Stimulated activated CD4-positive, alpha-beta T cell treated with anti-CD3 and anti-CD28 coated beads, Interleukin-12 subunit alpha, Interleukin-12 subunit beta, amount 100 ng/mL, for 24 hours (primary cell): ENCODE data around the gene TMEM184A.

Source experiments
- DNase-seq, 2 experiments: peaks; one replicate each; pipeline ENCODE4 v3.0.0-alpha.2; 2020; ENCODE audit warnings: low read depth in 2 of 2

TMEM184A gene

GRCh38 chr7:1501487-1502270 is 54.3 kb downstream of the TMEM184A start:
- no peak for DNase-seq

GRCh38 chr7:1500064-1500807 is 55.8 kb downstream of the TMEM184A start:
- no peak for DNase-seq

- DNase-seq, result no peak
These were observed 56.5 kb downstream of the TMEM184A start for GRCh38 chr7:1499367-1500029.

- DNase-seq, result no peak
These were observed 57.4 kb downstream of the TMEM184A start for GRCh38 chr7:1498370-1499305.

DNA sequence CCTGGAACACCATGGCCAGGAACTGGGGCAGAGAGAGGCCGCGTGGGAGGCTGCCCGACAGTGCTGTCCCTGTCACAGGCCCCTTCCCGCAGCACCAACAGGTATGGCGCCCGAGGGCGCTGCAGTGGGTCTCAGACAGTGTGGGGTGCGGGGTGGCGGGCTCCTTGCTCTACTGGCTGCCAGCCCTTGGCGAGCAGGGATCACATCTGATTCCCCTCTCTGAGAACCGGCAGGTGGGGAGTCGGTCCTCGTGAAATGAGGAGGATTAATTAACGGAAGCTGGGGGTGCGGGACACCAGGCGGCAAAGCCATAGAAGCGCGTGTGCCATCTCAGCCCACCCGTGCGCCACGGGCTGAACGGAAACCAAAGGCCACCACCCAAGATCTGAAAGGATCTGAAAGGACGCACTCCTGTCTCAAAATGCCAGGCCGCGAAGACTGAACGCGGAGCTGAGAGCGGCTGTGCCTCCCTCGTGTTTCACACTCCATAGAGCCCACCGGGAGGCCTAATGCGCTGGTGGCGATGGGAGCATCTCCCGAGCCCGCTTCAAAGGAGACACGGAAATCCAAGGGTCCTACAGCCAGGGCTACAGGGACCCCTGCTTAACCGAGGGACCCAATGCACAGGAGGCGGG is 58.6 kb downstream of the TMEM184A start:
- DNase-seq, result no peak

GRCh38 chr7:1496531-1497292 is 59.3 kb downstream of the TMEM184A start:
- no peak for DNase-seq

GRCh38 chr7:1495564-1496242 is 60.3 kb downstream of the TMEM184A start:
- DNase-seq, result no peak

DNA sequence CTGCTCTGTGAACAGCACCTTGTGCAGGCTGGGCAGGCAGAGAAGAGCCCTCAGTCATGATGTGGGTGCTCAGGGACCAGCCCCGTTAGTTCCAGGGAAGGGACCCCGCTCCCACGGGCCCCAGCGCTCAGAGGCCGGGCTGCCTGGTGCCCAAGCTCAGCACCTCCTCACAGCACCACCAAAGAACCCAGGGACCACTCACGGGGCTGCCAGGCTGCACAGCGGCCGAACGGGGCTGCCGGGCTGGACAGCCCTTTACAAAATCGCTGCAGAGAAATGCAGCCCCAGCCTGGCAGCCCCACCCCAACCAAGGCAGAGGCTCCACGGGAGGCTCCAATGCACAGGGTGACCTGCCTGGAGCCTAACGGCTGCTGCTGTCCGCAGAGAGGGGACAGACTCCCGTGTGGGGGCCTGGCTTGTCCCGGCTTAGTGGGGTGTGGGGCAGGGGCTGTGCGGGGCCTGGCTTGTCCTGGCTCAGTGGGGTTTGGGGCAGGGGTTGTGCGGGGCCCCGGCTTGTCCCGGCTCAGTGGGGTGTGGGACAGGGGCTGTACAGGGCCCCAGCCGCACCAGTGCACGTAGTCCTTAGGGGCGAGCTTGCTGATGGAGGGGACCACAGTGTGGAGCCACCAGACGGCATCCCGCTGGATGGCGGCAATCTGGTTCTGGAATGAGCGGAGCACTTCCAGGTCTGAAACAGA is 61.0 kb downstream of the TMEM184A start:
- no peak for DNase-seq

DNA sequence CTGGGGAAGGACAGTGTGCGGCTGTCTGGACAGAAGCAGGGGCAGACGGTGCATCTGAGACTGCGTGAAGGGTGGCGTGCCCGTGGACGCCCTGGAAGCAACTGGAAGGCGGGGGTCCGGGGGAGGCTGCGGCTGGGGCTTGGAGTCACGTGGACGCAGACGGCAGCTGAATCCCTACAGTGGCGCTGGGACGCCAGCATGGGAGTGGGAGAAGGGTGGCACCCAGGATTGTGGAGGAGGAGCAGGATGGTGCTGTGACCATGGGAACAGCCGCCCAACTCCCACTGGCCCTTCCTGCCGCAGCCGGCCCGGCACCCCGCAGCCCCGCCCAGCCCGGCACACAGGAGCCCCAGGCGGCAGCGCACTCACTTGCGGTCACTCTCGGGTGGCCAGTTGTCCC is 61.6 kb downstream of the TMEM184A start:
- no peak for DNase-seq

- no peak for DNase-seq
These were observed 62.4 kb downstream of the TMEM184A start for GRCh38 chr7:1493571-1493970.

GRCh38 chr7:1493129-1493528 is 62.9 kb downstream of the TMEM184A start:
- DNase-seq, result no peak

DNA sequence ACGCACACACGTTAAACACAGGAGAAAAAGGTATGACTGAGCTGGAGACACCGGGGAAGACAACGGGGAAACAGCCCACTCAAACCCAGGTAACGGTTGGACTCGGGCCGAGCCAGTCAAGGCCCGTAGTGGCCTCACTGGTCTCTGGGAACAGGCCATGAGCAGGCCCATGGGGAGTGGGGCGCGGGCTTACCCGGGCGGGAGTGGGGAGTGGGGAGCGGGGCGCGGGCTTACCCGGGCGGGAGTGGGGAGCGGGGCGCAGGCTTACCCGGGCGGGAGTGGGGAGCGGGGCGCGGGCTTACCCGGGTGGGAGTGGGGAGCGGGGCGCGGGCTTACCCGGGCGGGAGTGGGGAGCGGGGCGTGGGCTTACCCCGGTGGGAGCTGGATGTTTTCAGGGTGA is 63.4 kb downstream of the TMEM184A start:
- no peak for DNase-seq
